SK-N-SH treated with all-trans-retinoic acid at 6 μM for 48 hours (cell line): Measurements from ENCODE around the gene TEAD4.

Experiments
- ATAC-seq: fragments of 200-7000 bp; cut with Tn5 transposase; 3 replicates; pipeline ENCODE4 v1.9.1; 2020; ENCODE audit warnings: mild to moderate bottlenecking, moderate library complexity
- BACH2 ChIP-seq: fragments of 250-450 bp; sonication (Bioruptor Pico); IDR thresholded peaks from 2 replicates; pipeline ENCODE4 v1.9.0; 2021; ENCODE audit warnings: mild to moderate bottlenecking, borderline replicate concordance
- CREB5 ChIP-seq: fragments of 250-450 bp; sonication (Bioruptor Pico); IDR thresholded peaks from 2 replicates; pipeline ENCODE4 v1.5.1; 2020; ENCODE audit warnings: low read depth, mild to moderate bottlenecking, moderate library complexity
- CSDC2 ChIP-seq: fragments of 250-450 bp; sonication (Bioruptor Pico); IDR thresholded peaks from 2 replicates; pipeline ENCODE4 v1.5.0; 2020; ENCODE audit warnings: mild to moderate bottlenecking, moderate library complexity
- CSRNP3 ChIP-seq: fragments of 250-450 bp; sonication (Bioruptor Pico); IDR thresholded peaks from 2 replicates; pipeline ENCODE4 v1.5.1; 2021; ENCODE audit warnings: mild to moderate bottlenecking, moderate library complexity
- ESRRG ChIP-seq: fragments of 250-450 bp; sonication (Bioruptor Pico); IDR thresholded peaks from 2 replicates; pipeline ENCODE4 v1.6.1; 2021; ENCODE audit warnings: mild to moderate bottlenecking
- GLIS3 ChIP-seq: fragments of 250-450 bp; sonication (Bioruptor Pico); IDR thresholded peaks from 2 replicates; pipeline ENCODE4 v1.5.0; 2020; ENCODE audit warnings: mild to moderate bottlenecking, moderate library complexity
- ISL1 ChIP-seq: fragments of 250-450 bp; sonication (Bioruptor Pico); IDR thresholded peaks from 2 replicates; pipeline ENCODE4 v2.1.2; 2022; ENCODE audit warnings: mild to moderate bottlenecking, moderate library complexity
- OSR1 ChIP-seq: fragments of 250-450 bp; sonication (Bioruptor Pico); IDR thresholded peaks from 2 replicates; pipeline ENCODE4 v1.8.0; 2022; ENCODE audit warnings: moderate library complexity, mild to moderate bottlenecking, inconsistent platforms
- PATZ1 ChIP-seq: fragments of 250-450 bp; sonication (Bioruptor Pico); IDR thresholded peaks from 2 replicates; pipeline ENCODE4 v1.8.0; 2020; ENCODE audit warnings: mild to moderate bottlenecking, moderate library complexity, borderline replicate concordance
- PPARA ChIP-seq: fragments of 250-450 bp; sonication (Bioruptor Pico); IDR thresholded peaks from 2 replicates; pipeline ENCODE4 v1.5.0; 2020; ENCODE audit warnings: mild to moderate bottlenecking, borderline replicate concordance
- RARB ChIP-seq: fragments of 250-450 bp; sonication (Bioruptor Pico); IDR thresholded peaks from 2 replicates; pipeline ENCODE4 v1.8.0; 2021; ENCODE audit warnings: mild to moderate bottlenecking, moderate library complexity
- SNAI2 ChIP-seq: fragments of 250-450 bp; sonication (Bioruptor Pico); IDR thresholded peaks from 2 replicates; pipeline ENCODE4 v1.5.0; 2020; ENCODE audit warnings: mild to moderate bottlenecking, moderate library complexity
- TOX ChIP-seq: fragments of 250-450 bp; sonication (Bioruptor Pico); IDR thresholded peaks from 2 replicates; pipeline ENCODE4 v1.8.0; 2021; ENCODE audit warnings: mild to moderate bottlenecking, moderate library complexity, borderline replicate concordance
- ZFP3 ChIP-seq: fragments of 250-450 bp; sonication (Bioruptor Pico); IDR thresholded peaks from 2 replicates; pipeline ENCODE4 v1.5.0; 2020; ENCODE audit warnings: mild to moderate bottlenecking, moderate library complexity
- ZFP30 ChIP-seq: fragments of 450-650 bp; formaldehyde crosslinking; IDR thresholded peaks from 2 replicates; pipeline ENCODE4 v1.5.0; 2022; ENCODE audit warnings: mild to moderate bottlenecking, moderate library complexity
- ZNF565 ChIP-seq: fragments of 450-650 bp; formaldehyde crosslinking; conservative IDR thresholded peaks from 2 replicates; pipeline ENCODE4 v1.5.0; 2020; ENCODE audit warnings: low read depth, mild to moderate bottlenecking, moderate library complexity
- ZNF70 ChIP-seq: fragments of 450-650 bp; formaldehyde crosslinking; IDR thresholded peaks from 2 replicates; pipeline ENCODE4 v1.5.0; 2020; ENCODE audit warnings: mild to moderate bottlenecking, moderate library complexity
- ZNF8 ChIP-seq: fragments of 450-650 bp; formaldehyde crosslinking; IDR thresholded peaks from 2 replicates; pipeline ENCODE4 v1.5.0; 2020; ENCODE audit warnings: mild to moderate bottlenecking, moderate library complexity
- TF ChIP-seq, protein P1 (sequence below): fragments of 250-450 bp; sonication (Bioruptor Pico); IDR thresholded peaks from 2 replicates; pipeline ENCODE4 v1.5.0; 2020; ENCODE audit warnings: mild to moderate bottlenecking, moderate library complexity
- TF ChIP-seq, protein P2 (sequence below): fragments of 250-450 bp; sonication (Bioruptor Pico); IDR thresholded peaks from 2 replicates; pipeline ENCODE4 v1.8.0; 2021; ENCODE audit warnings: low read depth, mild to moderate bottlenecking, moderate library complexity, borderline replicate concordance

TEAD4 gene

GRCh38 chr12:2940564-2940963 is 18.6 kb upstream of the TEAD4 start:
- TF ChIP-seq RARB (CRISPR knock-in tag) (no peak), GLIS3 (CRISPR knock-in tag) (no peak), PATZ1 (CRISPR knock-in tag) (no peak), ZNF8 (CRISPR knock-in tag) (no peak), BACH2 (CRISPR knock-in tag) (no peak), PPARA (CRISPR knock-in tag) (no peak), ISL1 (no peak), ESRRG (CRISPR knock-in tag) (no peak), ZNF565 (CRISPR knock-in tag) (no peak), TOX (CRISPR knock-in tag) (no peak), ZFP3 (CRISPR knock-in tag) (no peak), CSDC2 (CRISPR knock-in tag) (no peak), ZFP30 (no peak), SNAI2 (CRISPR knock-in tag) (no peak), CSRNP3 (CRISPR knock-in tag) (no peak), CREB5 (no peak), ZNF70 (no peak)
- TF ChIP-seq, protein P1, sequence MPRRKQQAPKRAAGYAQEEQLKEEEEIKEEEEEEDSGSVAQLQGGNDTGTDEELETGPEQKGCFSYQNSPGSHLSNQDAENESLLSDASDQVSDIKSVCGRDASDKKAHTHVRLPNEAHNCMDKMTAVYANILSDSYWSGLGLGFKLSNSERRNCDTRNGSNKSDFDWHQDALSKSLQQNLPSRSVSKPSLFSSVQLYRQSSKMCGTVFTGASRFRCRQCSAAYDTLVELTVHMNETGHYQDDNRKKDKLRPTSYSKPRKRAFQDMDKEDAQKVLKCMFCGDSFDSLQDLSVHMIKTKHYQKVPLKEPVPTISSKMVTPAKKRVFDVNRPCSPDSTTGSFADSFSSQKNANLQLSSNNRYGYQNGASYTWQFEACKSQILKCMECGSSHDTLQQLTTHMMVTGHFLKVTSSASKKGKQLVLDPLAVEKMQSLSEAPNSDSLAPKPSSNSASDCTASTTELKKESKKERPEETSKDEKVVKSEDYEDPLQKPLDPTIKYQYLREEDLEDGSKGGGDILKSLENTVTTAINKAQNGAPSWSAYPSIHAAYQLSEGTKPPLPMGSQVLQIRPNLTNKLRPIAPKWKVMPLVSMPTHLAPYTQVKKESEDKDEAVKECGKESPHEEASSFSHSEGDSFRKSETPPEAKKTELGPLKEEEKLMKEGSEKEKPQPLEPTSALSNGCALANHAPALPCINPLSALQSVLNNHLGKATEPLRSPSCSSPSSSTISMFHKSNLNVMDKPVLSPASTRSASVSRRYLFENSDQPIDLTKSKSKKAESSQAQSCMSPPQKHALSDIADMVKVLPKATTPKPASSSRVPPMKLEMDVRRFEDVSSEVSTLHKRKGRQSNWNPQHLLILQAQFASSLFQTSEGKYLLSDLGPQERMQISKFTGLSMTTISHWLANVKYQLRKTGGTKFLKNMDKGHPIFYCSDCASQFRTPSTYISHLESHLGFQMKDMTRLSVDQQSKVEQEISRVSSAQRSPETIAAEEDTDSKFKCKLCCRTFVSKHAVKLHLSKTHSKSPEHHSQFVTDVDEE (CRISPR knock-in tag): no peak
- TF ChIP-seq, protein P2, sequence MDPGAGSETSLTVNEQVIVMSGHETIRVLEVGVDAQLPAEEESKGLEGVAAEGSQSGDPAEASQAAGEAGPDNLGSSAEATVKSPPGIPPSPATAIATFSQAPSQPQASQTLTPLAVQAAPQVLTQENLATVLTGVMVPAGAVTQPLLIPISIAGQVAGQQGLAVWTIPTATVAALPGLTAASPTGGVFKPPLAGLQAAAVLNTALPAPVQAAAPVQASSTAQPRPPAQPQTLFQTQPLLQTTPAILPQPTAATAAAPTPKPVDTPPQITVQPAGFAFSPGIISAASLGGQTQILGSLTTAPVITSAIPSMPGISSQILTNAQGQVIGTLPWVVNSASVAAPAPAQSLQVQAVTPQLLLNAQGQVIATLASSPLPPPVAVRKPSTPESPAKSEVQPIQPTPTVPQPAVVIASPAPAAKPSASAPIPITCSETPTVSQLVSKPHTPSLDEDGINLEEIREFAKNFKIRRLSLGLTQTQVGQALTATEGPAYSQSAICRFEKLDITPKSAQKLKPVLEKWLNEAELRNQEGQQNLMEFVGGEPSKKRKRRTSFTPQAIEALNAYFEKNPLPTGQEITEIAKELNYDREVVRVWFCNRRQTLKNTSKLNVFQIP: no peak
- ATAC-seq: no peak

DNA sequence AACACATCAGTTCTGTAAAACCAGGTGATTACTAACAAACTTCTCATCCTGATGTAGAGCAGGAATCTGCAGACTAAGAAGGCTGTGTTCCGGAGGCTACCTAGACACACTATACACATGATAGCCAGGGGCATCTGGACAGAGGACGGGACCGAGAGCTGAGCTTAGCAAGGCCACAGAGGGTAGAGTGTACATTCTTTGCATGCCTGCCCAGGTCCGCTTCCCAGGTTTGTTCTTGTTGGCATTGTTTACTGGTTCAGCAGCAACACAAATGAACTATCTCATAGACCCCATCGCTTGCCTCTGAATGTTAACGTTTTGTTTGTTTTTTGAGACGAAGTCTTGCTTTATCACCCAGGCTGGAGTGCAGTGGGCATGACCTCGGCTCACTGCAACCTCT is 17.7 kb upstream of the TEAD4 start:
- ATAC-seq: no peak
- TF ChIP-seq CSDC2 (CRISPR knock-in tag): no peak
- no peak for TF ChIP-seq SNAI2 (CRISPR knock-in tag)
- no peak for TF ChIP-seq ZNF565 (CRISPR knock-in tag)
- no peak for TF ChIP-seq OSR1 (CRISPR knock-in tag)
- no peak for TF ChIP-seq ZNF8 (CRISPR knock-in tag)
- no peak for TF ChIP-seq GLIS3 (CRISPR knock-in tag)
- TF ChIP-seq, protein P1 (CRISPR knock-in tag): no peak
